D721Med (cell line): ENCODE measurements around the gene BTNL9.
"Not testable (repeated sequence)": the region's sequence is repeated elsewhere in the genome, so short reads cannot be mapped to it uniquely, and the experiment has no call there.

Experiments
- DNase-seq: peaks from one replicate; pipeline ENCODE4 v3.0.0; 2011; ENCODE audit warnings: low spot score; ENCODE audit not compliant: insufficient read length
- FAIRE-seq: peaks from 2 replicates; lab custom pipeline; 2011; peaks lifted over from hg19 to GRCh38; lab: Jason Lieb, UNC
- CTCF ChIP-seq: IDR thresholded peaks from 2 replicates; pipeline ENCODE4 v1.5.1; 2012; ENCODE audit warnings: mild to moderate bottlenecking, control low read depth; ENCODE audit not compliant: insufficient read depth; ENCODE audit errors: missing control alignments

The BTNL9 gene

DNA sequence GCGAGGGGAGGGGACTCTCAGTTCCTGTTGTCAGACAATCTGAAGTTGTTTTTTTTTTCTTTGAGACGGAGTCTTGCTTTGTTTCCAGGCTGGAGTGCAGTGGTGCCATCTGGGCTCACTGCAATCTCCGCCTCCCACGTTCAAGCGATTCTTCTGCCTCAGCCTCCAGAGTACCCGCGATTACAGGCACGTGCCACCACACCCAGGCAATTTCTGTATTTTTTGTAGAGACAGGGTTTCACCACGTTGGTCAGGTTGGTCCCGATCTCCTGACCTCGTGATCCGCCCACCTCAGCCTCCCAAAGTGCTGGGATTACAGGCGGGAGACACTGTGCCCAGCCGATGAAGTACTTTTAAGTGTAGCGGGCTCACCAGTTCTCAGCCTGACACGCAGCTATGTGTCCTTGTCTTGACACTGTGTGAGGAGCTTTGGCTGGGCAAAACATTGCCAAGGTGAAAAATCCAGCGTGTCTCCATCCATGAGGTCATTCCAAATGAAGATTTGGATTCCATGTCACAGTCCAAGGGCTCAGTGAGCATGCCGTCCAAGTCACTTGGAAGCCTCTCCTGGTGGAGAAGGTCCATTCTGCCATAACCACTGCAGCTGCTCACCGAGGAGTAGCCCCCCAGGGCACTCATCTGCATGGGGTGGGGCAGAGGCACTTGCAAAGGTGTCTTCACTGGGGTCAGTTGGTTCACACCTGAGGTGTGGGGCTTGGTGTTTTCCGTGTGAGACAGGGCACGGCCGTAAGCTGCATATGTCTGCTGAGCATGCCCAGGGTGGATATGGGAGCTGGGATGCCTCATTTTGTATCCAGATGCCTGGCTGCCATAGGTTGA lies 58.9 kb downstream of the BTNL9 start:
- TF ChIP-seq CTCF, result no peak
- no peak for DNase-seq
- FAIRE-seq, result no peak

DNA sequence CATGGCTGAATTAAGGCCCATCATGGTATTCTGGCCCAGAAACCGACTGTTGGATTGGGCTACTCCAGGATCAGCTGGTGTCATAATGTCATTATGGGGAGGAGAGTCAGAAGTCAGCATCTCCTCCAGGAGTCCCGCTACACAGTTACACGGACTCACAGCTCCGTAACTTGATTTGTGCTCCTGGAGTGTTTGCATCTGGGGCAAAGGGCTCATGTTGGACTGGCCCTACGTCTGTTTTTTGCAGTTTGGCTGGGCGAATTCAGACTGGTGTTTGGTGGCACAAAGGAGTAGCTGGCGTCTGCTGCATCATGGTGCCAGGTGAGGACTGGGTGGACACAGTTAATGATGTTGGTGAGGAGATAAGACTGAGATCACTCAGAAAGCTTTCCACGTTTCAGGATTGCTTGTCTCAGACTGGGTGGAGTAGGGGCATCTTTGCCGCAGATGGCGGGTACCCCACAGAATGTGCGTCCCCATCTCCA lies 59.6 kb downstream of the BTNL9 start:
- no peak for TF ChIP-seq CTCF
- FAIRE-seq, result no peak

GRCh38 chr5:181100121-181100875 lies 60.2 kb downstream of the BTNL9 start:
- no peak for TF ChIP-seq CTCF
- no peak for DNase-seq

More for the DNA sequence above, 59.6 kb downstream of the BTNL9 start:
- DNase-seq, result no peak

DNA sequence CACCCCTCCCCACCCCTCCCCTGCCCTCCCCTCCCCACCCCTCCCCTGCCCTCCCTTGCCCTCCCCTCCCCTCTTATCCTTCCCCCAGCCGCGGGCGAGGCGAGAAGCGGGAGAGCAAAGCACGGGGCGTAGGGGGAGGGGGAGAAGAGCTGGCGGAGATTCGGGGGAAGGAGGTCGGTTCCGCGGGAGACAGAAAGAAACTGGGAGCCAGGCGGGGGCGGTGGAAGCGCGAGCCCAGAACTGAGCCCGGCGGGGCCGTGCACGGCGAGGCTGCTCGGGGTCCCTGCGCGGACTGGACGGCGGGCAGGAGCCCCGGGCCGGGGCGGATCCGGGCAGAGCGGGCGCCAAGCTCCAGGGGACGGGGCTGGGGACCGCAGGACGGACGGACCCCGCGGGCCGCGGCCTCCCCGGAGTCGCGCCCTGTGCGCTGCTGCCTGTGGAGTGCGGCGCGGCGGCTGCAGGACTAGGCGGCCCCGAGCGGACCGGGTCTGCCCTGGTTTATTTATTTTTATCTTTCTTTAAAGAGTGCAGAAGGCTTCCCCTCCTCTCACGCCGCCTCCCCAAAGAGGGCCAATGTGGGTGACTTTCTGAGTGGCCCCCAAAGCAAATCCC lies 61.1 kb downstream of the BTNL9 start:
- FAIRE-seq, DNase-seq: not testable (repeated sequence)

More at GRCh38 chr5:181100121-181100875, 60.2 kb downstream of the BTNL9 start:
- no peak for FAIRE-seq

GRCh38 chr5:181101930-181102674 lies 62.0 kb downstream of the BTNL9 start:
- peak; percentile 95 for FAIRE-seq

DNA sequence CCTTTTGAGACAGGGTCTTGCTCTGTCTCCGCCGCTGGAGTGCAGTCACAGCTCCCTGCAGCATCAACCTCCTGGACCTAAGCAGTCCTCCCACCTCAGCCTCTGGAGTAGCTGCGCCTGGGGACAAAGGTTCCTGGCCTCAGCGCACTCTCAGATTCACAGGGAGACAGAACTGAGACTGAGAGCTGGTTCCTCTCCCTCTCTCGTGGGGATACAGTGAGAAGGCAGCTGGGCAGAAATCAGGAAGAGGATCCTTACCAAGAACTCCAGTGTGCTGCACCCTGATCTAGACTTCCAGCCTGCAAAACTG lies 64.1 kb downstream of the BTNL9 start:
- DNase-seq, FAIRE-seq: not testable (repeated sequence)

More at GRCh38 chr5:181101930-181102674, 62.0 kb downstream of the BTNL9 start:
- not testable (repeated sequence) for DNase-seq

DNA sequence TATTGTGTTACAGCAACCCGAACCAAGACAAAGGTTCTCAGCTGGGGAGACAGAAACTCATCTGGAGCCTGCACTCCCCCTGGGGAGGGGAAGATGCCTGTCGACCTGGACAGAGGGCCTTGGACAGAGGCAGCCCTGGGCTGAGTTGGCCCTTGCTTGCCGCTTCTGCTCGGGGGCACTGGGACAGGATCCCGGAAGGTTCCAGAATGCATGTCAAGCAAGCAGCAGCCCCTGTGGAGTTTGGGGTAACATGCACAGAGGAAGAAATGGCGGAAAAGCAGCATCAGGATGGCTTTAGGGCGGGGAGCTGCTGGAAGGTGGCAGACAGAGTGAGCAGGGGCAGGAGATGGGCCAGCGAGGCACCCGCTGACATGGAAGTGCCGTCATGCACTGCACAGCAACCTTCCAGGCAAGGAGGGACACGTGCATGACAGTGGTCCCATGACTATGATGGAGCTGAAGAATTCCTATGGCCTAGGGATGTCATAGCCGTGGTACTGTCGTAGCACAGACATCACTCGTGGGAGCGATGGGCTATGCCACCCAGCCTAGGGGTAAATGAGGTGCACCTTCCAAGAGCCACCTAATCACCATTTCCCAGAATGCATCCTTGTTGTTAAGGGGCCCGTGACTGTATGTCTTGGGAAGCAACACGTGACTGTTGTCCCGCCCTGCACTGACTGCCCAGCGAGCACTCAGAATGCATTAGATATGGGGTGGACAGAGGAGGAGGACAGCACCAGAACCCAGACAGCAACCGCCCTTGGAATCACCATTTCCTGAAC lies 64.7 kb downstream of the BTNL9 start:
- DNase-seq, FAIRE-seq: not testable (repeated sequence)

DNA sequence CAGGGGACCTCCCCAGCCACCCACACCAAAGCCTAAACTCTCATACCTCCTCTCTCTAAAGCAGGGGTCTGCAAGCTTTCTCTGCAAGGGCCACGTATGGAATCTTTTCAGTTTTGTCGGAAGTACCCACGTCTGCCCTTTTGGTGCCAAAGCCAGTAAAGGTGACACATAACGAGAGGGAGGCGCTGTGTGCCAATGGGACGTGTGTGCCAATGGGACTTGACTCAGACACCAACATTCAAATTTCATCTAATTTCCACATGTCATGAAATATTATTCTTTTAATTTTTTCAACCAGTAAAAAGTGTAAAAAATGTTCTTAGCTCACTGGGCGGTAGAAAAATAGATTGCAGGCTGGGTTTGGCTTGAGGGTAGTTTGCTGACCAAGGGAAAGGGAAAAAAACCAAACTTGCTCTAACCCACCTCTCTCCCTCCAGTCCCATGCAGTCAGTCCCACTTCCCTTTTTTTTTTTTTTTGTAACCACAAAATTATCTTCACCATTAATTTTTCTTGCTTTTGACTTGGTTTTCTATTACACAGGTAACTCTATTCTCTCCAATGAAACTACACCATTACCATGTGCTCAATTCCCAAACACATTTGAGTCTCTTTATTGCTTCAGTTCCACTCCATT lies 65.4 kb downstream of the BTNL9 start:
- TF ChIP-seq CTCF, result no peak
- FAIRE-seq (no peak), DNase-seq (no peak)
